Measurements from ENCODE around the gene OBSCN. TPM values are rescaled to one million over a fixed set of nuclear protein-coding genes. Genes with fewer than 3 reads are reported as not detected.

OBSCN gene
- total and polyA plus RNA-seq, 12 donors = 0.90 to 18.0 (median 5.9) TPM

DNA sequence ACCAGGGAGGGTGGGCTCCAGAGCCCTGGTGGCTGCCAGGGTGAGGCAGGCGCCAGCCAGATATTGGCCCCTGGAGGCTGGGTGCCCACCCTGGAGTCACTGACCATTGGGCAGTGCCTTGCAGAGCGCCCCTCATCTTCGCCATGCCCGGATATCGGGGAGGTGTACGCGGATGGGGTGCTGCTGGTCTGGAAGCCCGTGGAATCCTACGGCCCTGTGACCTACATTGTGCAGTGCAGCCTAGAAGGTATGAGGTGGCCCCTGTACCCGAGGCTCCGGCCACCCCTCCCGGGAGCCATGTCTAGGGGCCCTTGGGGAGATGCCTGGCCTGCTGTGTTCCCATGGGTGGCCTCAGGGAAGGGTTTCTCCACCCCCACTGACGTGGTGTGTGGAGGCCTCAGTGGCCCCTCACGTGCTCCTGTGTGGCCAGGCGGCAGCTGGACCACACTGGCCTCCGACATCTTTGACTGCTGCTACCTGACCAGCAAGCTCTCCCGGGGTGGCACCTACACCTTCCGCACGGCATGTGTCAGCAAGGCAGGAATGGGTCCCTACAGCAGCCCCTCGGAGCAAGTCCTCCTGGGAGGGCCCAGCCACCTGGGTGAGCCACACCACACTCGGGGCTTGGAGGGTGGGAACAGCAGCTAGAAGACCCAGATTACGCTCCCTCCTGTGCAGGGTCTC lies 167.9 kb downstream of the OBSCN start:
- 91 to 100% (median 95%) methylated on average over 8 to 22 of the region's 22 CpGs for WGBS, 4 donors
- Histone ChIP-seq H3K27me3 (no peaks in the 10 kb centered on the region), H3K4me3 (no peak overlapping the region), H3K27ac (peak overlapping the region; percentile 82 to 99 (median 94)), H3K36me3 (replicated peaks in 1 of 2) (no peaks in the 10 kb centered on the region), H3K9me3 (replicated peaks in 1 of 3) (no peaks in the 10 kb centered on the region), H3K4me1 (replicated peaks in 1 of 2) (peaks cover 19 to 25% of the 10 kb centered on the region in 2 donors)
- DNase-seq = peak in 3 of 7 donors; percentile 17 to 37 (median 34)
- intact Hi-C loops (cut with DNase I) = no loop called here
- TF ChIP-seq, protein P1, sequence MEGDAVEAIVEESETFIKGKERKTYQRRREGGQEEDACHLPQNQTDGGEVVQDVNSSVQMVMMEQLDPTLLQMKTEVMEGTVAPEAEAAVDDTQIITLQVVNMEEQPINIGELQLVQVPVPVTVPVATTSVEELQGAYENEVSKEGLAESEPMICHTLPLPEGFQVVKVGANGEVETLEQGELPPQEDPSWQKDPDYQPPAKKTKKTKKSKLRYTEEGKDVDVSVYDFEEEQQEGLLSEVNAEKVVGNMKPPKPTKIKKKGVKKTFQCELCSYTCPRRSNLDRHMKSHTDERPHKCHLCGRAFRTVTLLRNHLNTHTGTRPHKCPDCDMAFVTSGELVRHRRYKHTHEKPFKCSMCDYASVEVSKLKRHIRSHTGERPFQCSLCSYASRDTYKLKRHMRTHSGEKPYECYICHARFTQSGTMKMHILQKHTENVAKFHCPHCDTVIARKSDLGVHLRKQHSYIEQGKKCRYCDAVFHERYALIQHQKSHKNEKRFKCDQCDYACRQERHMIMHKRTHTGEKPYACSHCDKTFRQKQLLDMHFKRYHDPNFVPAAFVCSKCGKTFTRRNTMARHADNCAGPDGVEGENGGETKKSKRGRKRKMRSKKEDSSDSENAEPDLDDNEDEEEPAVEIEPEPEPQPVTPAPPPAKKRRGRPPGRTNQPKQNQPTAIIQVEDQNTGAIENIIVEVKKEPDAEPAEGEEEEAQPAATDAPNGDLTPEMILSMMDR (IDR thresholded peaks at IDR 0.05) = no peak
- no peak for TF ChIP-seq POLR2A (IDR thresholded peaks at IDR 0.05)

DNA sequence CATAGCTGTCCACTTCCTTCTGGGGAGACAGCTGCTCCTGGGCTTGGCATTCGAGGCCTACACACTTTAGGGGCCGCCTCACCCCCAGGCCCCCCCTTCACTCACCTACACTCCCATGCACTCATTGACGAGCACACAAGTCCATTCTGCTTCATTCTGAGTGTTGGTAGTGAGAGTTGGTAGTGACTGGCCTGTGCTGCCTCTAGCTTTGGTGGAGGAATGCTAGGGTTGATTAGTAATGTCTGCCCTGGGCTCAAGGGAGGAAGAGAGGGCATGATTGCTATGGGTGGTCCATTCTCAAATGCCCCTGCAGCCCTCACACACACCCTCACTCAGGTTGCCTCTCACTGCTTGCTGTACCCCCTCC lies 168.4 kb downstream of the OBSCN start:
- Histone ChIP-seq H3K4me1 (replicated peaks in 1 of 2) (peaks cover 19 to 25% of the 10 kb centered on the region in 2 donors), H3K36me3 (replicated peaks in 1 of 2) (no peaks in the 10 kb centered on the region), H3K27me3 (no peaks in the 10 kb centered on the region), H3K4me3 (no peak overlapping the region), H3K9me3 (replicated peaks in 1 of 3) (no peaks in the 10 kb centered on the region), H3K27ac (peak overlapping the region in 4 of 5 donors; percentile 89 to 99 (median 96))
- DNase-seq = peak in 2 of 7 donors; percentile 9 to 25
- WGBS, 4 donors = 88 to 96% (median 90%) methylated on average over 3 of the region's 3 CpGs
- no peak for TF ChIP-seq POLR2A (IDR thresholded peaks at IDR 0.05)
- TF ChIP-seq, protein P1 (IDR thresholded peaks at IDR 0.05) = no peak
- intact Hi-C loops (cut with DNase I) = no loop called here

DNA sequence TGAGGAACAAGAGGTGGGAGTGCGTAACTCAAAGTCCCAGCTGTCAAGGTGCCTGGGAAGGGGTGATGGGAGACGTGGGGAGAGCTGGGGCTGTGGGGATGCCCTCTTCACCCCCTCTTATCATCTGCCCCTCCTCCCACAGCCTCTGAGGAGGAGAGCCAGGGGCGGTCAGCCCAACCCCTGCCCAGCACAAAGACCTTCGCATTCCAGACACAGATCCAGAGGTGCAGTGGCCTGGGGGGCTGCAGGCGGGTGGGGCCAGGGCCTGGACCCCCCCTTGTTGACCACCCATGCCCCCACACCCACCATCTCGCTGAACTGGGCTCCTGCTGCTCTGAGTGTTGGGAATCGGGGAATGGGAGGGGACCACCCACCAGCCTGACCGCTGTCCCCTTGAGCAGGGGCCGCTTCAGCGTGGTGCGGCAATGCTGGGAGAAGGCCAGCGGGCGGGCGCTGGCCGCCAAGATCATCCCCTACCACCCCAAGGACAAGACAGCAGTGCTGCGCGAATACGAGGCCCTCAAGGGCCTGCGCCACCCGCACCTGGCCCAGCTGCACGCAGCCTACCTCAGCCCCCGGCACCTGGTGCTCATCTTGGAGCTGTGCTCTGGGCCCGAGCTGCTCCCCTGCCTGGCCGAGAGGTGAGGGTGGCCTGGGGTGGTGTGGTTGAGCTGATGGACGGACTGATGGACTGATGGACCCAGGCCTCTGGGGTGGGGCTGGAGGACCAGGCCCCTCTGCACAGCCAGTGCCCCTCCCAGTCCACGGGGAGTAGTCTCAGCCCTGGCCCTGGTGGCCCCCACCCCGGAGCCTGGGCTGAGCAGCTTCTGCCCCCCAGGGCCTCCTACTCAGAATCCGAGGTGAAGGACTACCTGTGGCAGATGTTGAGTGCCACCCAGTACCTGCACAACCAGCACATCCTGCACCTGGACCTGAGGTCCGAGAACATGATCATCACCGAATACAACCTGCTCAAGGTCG lies 169.1 kb downstream of the OBSCN start:
- Histone ChIP-seq H3K27me3 (no peaks in the 10 kb centered on the region), H3K4me3 (no peak overlapping the region), H3K9me3 (replicated peaks in 1 of 3) (no peaks in the 10 kb centered on the region), H3K27ac (peak overlapping the region in 4 of 5 donors; percentile 71 to 99 (median 96)), H3K36me3 (replicated peaks in 1 of 2) (no peaks in the 10 kb centered on the region), H3K4me1 (replicated peaks in 1 of 2) (peaks cover 19 to 25% of the 10 kb centered on the region in 2 donors)
- intact Hi-C loops (cut with DNase I) = no loop called here
- 80 to 93% (median 91%) methylated on average over 2 to 31 of the region's 31 CpGs for WGBS, 4 donors
- peak in 3 of 7 donors; percentile 25 to 28 (median 27) for DNase-seq
- no peak for TF ChIP-seq POLR2A (IDR thresholded peaks at IDR 0.05)
- TF ChIP-seq, protein P1 (IDR thresholded peaks at IDR 0.05) = no peak

DNA sequence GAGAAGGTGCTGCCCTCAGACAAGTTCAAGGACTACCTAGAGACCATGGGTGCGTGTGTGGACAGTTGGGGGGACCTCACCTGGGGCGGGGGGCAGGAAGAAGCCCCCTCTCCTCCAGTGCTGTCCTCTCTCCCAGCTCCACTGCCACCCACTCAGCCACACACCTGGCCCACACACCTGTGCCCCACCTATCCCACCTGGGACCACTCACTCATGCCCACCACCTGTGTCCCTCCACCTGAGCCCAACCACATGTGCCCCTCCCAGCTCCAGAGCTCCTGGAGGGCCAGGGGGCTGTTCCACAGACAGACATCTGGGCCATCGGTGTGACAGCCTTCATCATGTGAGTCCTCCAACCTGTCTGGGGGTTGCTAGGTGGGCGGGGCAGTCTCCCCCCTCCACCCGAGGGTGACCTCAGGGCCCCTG lies 169.8 kb downstream of the OBSCN start:
- H3K27me3 ChIP-seq = no peaks in the 10 kb centered on the region
- no peaks in the 10 kb centered on the region for H3K9me3 ChIP-seq (replicated peaks in 1 of 3)
- peak overlapping the region in 2 of 4 donors; percentile 37 to 75 for H3K4me3 ChIP-seq
- DNase-seq = peak in 2 of 7 donors; percentile 15 to 27
- H3K4me1 ChIP-seq (replicated peaks in 1 of 2) = peaks cover 19 to 25% of the 10 kb centered on the region in 2 donors
- H3K36me3 ChIP-seq (replicated peaks in 1 of 2) = no peaks in the 10 kb centered on the region
- TF ChIP-seq, protein P1 (IDR thresholded peaks at IDR 0.05) = no peak
- TF ChIP-seq POLR2A (IDR thresholded peaks at IDR 0.05) = no peak
- WGBS, 4 donors = 58 to 75% (median 66%) methylated on average over 1 to 5 of the region's 5 CpGs
- intact Hi-C loops (cut with DNase I) = no loop called here
- H3K27ac ChIP-seq = peak overlapping the region; percentile 26 to 99 (median 85)

All from adrenal gland (tissue), 12 donors.